GM12865 (cell line): ENCODE results near the gene IL25.

ENCODE experiments used
- DNase-seq: peaks from one replicate; pipeline ENCODE4 v3.0.0; 2010; ENCODE audit warnings: low read depth
- H3K4me3 ChIP-seq: 2 replicates; pipeline ENCODE4 v1.5.1; 2011; ENCODE audit warnings: mild to moderate bottlenecking, low read depth, low read length, control low read depth
- CTCF ChIP-seq: IDR thresholded peaks from 2 replicates; pipeline ENCODE4 v1.5.1; 2011; ENCODE audit warnings: low read length, control low read depth, low read depth, inconsistent platforms; ENCODE audit not compliant: insufficient read depth; ENCODE audit errors: missing control alignments

The IL25 gene

DNA sequence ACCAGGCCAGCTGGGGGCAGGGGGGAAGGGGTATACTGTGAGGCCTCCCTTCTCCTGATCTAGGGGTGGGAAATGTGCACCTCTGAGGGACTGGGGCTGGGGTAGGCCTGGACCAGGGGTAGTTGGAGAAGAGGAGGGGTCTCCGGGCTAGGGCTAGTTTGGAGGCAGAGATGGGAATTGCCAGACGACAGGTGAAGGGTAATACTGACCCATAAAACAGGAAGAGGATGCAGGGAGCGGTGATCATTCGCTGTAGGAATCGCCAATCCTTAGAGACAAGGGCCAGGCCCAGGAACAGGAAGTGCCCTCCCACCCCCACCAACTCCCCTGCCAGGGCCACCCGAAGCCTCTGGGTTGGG lies 24.3 kb upstream of the IL25 start:
- no peak overlapping the region for H3K4me3 ChIP-seq
- no peak for TF ChIP-seq CTCF
- no peak for DNase-seq

DNA sequence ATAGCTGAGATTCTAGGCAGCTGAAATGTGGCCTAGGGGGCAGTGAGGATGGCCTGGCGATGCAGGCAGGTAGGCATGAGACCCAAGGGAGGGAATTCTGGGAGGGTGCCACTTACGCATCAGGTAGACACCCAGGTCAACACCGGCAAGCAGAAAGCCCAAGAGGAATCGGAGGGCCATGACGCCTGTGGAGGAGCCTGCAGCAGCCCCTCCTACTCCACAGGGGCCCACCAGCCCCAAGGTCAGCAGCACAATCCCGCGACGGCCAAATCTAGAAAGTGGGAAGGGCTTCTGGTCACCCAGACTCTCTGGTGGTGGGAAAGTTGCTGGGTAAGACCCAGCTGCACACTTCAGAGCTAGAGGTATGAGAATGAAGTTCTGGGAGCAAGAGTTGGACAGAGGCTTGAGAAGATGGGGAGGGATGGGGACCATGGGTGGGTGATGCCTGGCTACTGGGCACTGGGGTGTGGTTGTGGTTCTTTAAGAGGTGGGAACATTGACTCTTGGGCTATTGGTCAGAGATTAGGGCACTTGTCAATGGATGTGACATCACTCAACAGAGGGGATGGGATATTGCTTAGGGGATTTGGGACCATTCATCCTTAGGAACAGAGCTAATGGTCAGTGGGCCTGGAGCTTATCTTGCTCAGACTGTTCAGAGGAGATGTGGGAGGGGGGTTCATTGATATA lies 23.3 kb upstream of the IL25 start:
- DNase-seq, result no peak
- TF ChIP-seq CTCF, result no peak
- no peak overlapping the region for H3K4me3 ChIP-seq

DNA sequence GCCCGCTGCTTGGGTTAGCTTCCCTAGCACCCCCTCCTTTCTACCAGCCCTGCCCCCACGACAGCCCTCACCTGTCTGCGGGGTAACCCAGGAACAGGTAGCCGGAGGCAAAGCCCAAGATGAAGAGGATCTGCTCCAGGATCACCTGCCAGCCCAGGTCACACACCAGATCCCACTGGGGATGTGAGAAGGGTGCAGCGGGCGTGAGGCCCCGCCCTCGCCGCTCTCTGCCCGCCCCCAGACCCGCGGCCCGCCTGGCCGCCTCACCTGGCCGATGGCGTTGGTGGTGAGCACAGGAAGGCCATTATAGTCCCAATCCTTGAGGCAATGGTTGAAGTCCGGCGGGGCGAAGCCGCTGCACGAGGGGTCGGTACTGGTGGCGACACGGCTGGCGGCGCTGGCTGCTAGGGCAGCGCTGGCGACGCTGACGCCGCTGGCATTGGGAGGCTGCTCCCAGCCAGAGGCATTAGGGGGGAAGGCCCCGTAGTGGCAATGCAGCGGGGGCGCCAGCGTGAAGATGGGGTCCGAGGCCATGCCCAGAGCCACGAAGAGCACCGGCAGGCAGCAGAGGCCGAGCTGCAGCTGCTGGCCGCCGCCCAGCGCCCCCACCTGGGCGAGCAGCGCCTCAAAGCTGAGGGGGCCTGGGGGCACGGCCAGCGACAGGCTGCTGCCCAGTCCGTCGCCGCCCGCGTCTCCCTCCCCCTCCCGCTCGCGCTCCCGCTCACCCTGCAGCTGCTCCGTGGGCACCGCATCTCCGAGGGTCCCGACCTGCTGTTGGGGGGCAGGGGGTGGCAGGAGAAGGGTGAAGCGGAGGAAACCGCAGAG lies 20.7 kb upstream of the IL25 start:
- no peak overlapping the region for H3K4me3 ChIP-seq
- DNase-seq, result no peak
- TF ChIP-seq CTCF, result no peak

GRCh38 chr14:23352506-23353432 lies 19.8 kb upstream of the IL25 start, which contains the start of gene SLC22A17:
SLC22A17 (minus strand) TSS chr14:23352887.
- no peak for DNase-seq
- no peak within 1 kb of the TSS for H3K4me3 ChIP-seq
- TF ChIP-seq CTCF, result no peak

GRCh38 chr14:23353433-23353780 lies 19.2 kb upstream of the IL25 start:
- DNase-seq, result no peak
- no peak for TF ChIP-seq CTCF
- H3K4me3 ChIP-seq, result no peak overlapping the region

- no peak overlapping the region for H3K4me3 ChIP-seq
- no peak for DNase-seq
- TF ChIP-seq CTCF, result no peak
Observed at GRCh38 chr14:23354990-23355389, 17.6 kb upstream of the IL25 start.
